Panc1 (cell line): ENCODE results near the gene CITED2.

Experiments used
- SIN3A ChIP-seq: IDR thresholded peaks from 2 replicates; pipeline ENCODE4 v1.6.1; 2012; ENCODE audit warnings: low read depth, mild to moderate bottlenecking, low read length, moderate library complexity, borderline replicate concordance; ENCODE audit not compliant: insufficient read depth
- TCF7L2 ChIP-seq: IDR thresholded peaks from 2 replicates; pipeline ENCODE4 v1.6.1; 2011; ENCODE audit warnings: mild to moderate bottlenecking, low read depth, low read length, inconsistent platforms

DNA sequence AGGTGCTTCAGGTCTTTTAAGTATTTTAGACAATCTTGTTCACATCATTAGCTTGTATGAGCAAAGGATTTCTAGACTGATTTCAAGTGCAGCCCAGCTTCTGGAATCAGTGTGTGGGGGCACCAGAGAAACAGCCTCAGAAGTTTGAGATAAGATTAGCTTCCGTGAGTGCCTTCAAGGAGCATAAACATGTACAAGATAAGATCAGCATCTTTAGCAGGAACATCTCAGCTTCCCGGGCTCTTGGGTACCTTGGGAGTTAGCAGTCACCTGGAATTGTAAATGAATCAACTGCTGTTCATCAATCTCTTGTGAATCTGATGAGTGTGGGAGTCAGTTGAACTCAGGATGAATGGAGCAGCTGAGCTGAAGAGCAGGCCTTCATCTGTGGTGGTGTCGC lies 12.0 kb upstream of the CITED2 start:
- TF ChIP-seq SIN3A = no peak
- TF ChIP-seq TCF7L2 = no peak
